GM18519 (cell line): ENCODE measurements around the gene WIPF1.
A peak's percentile ranks its signal among the peaks of the same experiment; 100 is the strongest.

Source experiments
- ATAC-seq: cut with Tn5 transposase; IDR thresholded peaks from one replicate; pipeline ENCODE4 v1.9.1; 2021; ENCODE audit warnings: mild to moderate bottlenecking, moderate library complexity; ENCODE audit not compliant: unreplicated experiment, low FRiP score

Gene WIPF1

DNA sequence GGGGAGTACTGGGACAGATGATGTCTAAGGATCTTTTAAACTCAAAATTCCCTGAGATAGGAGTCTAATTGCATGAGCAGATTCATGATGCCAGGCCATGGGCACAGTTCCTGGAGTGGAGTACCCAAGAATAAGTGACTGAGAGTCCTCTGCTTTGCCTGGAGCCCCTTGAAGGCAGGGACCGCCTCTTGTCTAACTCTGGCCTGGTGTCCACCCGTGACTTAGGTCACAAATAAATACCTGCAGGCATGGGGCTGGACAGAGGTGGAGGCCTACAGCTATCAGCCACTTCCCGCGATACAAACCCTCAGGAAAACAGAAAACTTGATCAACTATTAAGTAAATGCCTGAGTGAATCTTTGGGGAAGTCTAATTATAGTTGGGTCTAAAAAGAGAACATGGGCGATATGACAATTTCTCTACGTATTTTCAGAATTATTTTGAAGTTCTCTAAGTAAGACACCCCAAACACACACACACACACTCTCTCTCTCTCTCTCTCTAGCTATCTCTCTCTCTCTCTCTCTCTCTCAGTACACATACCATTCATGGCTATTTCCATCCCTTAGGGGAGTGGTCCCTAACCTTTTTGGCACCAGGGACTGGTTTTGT, 1.8 kb upstream of the WIPF1 start:
- no peak for ATAC-seq

- ATAC-seq: no peak
These were observed 627 bp downstream of the WIPF1 start for GRCh38 chr2:174597009-174597344.

DNA sequence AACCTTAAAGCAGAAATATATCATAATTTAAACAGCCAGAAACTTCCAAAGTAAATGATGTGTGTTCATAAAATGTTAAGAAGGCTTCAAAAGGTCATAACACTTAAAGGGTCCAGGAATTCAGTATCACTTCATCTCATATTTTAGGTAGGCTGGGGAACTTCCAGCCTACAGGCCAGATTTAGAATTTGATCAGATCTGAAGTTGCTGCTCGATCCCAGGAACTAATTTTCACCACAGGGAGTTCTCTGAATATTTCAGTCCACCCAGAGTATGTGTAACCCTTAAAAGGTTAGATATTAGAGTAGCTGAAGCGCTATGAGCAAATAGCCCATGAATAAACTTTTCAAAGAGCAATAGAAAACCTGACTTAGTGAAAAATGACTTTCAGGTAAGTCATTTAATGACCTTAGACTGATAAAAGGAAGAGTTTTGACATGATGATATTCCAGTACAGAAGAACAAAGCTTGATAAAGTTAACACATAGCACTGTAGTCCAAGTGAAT, 1.7 kb downstream of the WIPF1 start:
- no peak for ATAC-seq

DNA sequence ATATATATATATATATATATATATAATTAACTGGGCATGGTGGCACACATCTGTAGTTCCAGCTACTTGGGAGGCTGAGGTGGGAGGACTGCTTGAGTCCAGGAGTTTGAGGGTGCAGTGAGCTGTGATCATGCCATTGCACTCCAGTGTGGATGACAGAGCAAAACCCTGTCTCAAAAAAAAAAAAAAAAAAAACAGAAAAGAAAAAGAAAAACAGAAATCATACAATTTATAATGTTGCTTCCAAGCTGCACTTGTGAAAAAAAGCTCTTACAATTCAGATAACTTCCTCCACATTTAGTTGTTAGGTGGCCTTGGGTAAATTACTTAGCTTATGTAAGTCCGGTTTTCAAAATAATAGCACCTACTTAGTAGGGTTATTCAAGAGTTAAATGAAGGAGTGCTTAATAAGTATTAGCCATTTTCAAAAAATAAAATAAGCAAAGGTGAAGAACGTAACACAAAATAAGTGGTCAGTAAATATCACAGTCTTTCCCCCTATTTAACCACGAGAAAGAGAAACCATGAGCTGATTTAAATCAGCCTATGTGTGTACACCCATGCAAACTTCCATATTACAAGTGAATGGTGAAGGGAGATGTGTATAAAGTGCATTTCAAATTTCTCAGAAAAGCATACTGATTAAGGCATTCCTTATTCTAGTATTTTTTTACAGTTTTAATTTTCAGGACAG, 2.3 kb downstream of the WIPF1 start:
- ATAC-seq: no peak

DNA sequence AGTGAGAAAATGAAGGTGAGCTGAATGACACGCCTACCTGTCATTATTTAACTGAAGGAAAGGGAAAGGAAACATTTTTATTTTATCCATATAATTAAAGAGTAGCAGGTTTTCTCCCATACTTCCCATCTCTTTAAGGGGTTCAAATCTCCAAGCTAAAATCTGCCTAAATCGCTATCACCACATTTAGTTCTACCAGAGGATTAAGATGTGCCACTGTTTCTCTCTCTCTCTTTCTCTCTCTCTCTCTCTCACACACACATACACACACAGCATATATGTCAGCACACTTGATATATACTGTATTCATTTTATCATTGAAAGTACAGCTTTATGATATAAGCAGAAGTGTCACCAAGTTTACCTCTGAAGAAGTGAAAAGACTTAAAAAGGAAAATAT, 3.1 kb downstream of the WIPF1 start:
- no peak for ATAC-seq

DNA sequence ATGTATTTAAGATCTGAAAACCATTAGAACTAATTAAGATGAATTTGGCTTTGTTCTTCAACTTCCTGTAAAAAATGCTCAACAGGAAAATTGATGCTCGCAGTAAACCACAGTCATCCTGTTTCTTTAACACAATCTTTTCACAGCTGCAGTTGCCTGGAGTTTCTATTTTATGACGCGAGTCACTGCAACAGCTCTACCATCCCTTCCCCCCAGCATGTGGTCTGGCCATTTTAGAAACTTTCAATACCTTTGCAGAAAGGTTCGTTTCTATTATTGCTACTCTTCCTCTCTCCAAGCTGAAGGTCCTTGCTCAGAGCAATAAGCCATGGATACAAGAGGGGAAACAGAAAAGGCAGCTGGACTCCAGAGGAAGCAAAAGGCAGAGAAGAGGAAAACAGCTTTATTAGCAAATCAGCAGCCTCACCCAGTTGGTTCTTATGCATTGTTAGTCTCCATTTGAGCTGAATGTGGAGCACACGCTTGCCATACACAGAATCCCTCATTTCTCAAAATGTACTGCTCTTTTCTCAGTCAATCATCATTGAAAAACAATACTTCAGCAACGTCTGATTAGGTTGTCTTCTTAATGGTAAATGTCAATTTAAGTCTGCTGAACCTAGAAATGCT, 3.9 kb downstream of the WIPF1 start:
- ATAC-seq: peak; percentile 47

- no peak for ATAC-seq
These were observed 4.6 kb downstream of the WIPF1 start for GRCh38 chr2:174593041-174593440.

- no peak for ATAC-seq
These were observed 5.9 kb downstream of the WIPF1 start for GRCh38 chr2:174591740-174592139.

DNA sequence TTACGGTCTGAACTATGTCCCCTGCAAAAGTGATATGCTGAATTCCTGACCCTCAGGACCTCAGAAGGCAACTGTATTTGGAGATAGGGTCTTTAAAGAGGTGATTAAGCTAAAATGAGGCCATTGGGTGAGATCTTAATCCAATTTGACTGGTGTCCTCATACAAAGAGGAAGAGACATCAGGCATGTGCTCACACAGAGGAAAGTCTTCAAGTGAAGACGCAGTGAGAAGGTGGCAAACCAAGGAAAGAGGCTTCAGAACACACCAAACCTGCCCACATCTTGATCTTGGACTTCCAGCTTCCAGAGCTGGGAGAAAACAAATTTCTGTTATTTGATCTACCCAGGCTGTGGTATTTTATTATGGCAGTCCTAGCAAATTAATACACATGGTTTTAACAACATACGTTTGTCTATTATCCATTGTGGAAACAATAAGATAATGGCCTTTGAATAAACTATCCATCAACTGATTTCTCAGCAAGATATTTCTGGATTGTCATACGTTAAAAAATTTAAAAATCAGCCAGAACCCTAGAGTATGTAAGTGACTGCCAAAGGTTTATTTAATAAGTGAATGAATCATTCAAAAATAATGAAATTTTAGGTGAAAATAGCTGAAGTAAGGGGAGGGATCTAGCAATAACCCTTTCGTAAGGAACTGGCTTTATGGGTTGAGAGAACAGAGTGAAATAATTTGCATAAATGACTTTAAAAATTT, 6.5 kb downstream of the WIPF1 start:
- ATAC-seq: no peak

DNA sequence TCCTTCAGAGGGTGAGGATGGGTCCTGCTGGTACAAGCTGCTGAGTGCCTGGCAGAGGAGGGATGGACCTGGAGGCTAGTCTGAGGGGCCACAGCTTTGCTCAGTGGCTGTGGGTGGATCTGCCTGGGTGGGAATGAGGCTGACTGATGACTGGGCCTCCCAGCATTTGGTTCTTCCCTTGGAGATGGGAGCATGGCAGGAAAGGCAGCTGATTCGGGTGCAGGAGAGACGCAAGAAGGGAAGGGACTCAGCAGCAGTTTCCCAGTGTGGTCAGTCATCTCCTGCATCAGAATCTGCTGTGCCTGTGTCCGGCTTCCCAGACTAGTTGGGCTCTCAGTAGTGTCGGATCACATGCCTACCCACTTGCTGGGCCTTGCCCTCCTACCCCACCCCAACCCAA, 7.3 kb downstream of the WIPF1 start:
- ATAC-seq: no peak

DNA sequence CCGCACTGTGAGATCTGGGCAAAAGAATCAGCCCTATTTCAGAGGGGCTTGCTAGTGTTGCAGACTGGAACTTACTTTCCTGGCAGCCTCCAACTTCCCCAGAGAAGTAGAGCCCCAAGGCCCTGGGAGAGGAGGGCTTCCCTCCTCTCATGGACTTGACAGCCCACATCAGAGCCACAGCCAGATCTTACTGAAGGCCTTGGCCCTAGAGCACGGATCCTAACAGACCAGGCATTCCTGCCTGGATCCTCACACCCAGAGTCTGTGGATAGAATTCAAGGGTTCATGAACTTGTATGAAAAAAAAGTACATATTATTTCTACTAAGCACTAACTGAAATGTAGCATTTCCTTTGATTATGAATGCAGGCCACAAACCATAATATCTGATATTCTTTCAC, 8.3 kb downstream of the WIPF1 start:
- ATAC-seq: no peak

DNA sequence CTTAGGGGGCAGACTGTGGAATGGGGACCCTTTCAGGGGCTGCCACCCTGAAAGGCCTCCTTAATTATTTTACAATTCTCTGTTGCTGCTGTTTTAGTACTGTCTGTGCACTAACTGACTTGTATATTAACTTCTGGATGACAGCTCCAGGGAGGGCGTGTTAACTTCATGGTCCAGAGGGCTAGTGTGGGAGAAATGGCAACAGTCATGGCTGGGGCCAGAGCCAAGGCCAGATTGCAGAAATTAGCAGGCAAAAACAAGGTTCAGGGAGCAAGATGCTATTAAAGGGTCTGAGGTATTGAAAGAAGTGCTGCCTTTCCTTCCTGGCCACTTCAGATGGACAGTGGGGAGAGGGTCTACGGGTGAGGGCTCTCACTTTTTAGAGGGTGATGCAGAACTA, 9.1 kb downstream of the WIPF1 start:
- no peak for ATAC-seq

GRCh38 chr2:174587579-174587978, 10.0 kb downstream of the WIPF1 start:
- no peak for ATAC-seq

GRCh38 chr2:174586418-174587295, 10.9 kb downstream of the WIPF1 start:
- ATAC-seq: no peak

DNA sequence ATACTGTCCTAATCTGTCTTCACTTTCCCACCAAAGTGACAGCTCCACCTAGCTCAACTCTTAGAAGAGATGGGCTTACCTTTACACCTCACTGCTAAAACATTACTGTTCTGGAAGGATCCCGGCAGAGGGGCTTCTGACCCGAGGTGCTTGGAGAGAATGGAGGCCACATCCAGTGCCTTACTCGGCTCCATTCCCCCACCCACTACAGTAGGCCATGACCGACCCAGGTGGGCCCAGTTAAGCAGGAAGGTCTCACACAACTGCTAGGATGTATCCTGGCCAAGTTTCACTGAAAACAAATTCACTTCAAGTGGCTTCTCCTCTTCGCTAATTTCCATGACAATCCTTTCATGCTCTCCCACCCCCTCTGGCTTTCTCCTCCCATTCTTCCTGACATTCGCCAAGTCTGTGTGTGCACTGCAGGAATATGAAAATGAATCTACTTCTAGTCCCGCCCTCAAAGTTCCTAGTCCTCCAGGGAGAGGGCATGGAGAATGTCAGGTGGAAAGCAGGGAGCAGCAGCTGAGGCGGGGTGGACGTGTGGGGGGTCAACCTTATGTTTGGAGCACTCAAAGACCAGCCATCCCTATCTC, 11.8 kb downstream of the WIPF1 start:
- ATAC-seq: no peak

- ATAC-seq: no peak
These were observed 12.5 kb downstream of the WIPF1 start for GRCh38 chr2:174585146-174585545.

DNA sequence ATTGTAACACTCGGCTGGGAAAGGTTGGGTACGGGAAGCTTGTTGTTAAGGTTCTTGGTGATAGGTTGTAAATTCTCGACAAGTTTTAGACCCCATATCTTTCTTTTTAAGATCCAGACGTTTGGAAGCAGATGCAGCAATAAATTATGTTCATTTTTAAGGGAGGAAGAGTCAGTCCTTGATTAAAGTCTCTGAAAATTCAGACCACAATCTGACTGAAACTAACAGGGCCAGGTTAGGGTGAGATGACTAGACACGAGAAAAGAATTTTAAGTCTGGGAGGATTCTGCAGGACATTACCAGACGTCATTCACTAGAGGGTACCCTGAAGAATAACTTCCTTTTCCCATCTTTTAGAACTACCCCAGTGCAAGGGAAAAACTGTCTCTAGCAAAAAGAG, 16.1 kb downstream of the WIPF1 start:
- ATAC-seq: no peak

- ATAC-seq: no peak
These were observed 16.7 kb downstream of the WIPF1 start for GRCh38 chr2:174580951-174581350.

- no peak for ATAC-seq
These were observed 19.5 kb downstream of the WIPF1 start for GRCh38 chr2:174577967-174578589.
